Hepatic stellate cell (primary cell): ENCODE results near the gene MAS1.
"Not testable (repeated sequence)": the region's sequence is repeated elsewhere in the genome, so short reads cannot be mapped to it uniquely, and the experiment has no call there.

ENCODE experiments used
- DNase-seq: peaks from one replicate; pipeline ENCODE4 v3.0.0; 2011; ENCODE audit warnings: low spot score

Gene MAS1

DNA sequence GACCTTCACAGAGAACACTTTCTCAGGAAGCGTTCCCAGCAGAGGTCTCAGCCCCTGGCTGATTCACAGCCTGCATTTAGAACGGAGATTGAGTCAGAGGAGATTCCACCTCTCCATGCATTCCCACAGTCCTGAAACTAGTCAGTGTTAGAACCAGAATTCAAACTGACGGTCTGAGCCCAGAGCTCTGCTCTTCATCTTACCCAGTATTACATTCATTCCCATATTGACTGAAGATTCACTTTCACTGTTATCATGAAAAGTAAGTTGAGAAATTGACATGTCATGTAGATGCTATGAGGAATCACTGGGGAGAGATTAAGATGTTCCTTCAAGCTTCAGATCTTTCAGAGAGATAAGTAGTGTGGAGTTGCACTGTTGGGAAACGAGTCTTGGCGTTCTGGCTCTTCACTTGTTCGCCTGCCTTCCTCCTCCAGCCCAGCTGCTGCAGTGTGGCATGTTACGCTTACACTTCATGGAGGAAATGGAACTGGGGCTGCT is 28.3 kb downstream of the MAS1 start:
- DNase-seq = peak; percentile 19

DNA sequence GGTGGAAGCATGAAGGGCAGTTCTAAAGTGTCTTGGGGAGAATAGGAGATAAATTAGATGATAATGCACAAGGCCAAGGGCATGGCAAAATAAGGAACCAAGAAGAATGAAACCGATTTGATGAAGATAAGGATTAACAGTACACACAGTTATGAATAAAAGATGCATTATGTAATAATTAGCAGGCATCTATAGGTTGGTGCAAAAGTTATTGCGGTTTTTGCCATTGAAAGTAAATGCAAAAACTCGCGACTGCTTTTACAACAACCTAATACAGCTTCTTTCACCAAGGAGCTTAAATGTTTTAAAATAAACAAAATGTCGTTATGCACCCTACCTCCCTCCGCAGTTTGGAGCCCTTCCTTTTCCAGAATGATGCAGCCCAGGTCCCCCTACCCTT is 29.0 kb downstream of the MAS1 start:
- DNase-seq = no peak

DNA sequence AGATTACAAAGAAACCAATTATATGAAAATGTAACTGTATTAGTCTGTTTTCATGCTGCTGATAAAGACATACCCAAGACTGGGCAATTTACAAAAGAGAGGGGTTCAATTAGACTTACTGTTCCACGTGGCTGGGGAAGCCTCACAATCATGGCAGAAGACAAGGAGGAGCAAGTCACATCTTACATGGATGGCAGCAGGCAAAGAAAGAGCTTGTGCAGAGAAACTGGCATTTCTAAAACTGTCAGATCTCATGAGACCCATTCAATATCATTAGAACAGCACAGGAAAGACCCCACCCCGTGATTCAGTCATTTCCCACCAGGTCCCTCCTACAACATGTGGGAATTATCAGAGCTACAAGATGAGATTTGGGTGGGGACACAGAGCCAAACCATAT is 33.4 kb downstream of the MAS1 start:
- DNase-seq = not testable (repeated sequence)

DNA sequence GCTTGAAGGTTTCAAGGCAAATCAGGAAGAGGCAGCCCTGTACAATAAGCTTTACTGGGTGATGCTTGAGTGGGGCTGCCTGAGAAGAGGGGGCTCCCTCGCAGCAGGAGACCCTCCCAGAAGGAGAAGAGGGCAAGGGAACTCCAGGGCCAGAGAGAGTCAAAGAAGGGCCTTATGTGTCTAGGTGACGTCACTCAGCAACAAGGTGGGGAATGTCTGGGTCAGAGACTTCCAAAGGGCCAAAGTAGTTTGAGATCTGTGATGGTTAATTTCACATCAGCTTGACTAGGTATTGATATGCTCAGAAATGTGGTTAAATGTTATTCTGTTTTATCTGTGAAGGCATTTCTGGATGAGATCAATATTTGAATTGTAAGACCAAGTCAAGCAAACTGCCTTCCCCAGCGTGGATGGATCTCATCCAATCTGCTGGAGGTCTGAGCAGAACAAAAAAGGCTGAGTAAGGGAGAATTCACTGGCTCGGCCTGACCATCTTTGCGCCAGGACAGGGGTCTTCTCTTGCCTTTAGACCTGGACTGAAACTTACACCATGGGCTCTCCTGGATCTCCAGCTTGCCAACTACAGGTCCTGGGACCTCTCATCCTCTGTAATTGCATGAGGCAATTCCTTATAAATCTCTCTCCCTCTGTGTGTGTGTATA is 35.9 kb downstream of the MAS1 start:
- no peak for DNase-seq

DNA sequence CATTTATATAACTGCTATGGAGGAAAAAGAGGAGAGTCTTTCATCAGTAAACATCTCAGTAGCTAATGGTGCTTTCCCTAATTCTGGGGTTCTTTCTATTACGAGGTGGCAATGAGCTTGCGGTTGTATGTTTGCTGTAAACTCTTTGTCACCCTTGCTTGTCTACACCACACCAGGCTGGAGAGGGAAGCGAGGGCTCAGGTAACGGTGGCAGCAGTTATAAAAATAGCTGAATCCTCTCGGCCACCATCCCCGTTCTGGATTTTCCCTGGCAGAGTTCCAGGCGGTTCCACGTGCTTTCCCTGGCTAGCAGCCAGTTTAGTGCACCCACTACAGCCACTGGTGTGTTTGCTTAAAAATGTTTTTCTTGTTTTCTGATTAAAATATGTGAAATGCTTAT is 39.0 kb downstream of the MAS1 start:
- no peak for DNase-seq

DNA sequence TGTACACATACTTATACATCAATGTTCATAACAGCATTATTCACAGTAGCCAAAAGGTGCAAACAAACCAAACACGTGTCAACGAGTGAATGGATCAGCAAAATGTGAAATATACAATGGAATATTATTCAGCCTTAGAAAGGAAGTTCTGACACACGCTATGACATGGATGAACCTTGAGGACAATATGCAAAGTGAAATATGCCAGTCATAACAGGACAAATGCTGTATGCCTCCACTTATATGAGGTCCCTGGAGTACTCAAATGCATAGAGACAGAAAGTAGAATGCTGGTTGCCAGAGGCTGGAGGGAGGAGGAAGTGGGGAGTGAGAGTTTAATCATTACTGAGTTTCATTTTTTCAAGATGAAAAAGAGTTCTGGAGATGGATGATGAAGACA is 40.3 kb downstream of the MAS1 start:
- no peak for DNase-seq

DNA sequence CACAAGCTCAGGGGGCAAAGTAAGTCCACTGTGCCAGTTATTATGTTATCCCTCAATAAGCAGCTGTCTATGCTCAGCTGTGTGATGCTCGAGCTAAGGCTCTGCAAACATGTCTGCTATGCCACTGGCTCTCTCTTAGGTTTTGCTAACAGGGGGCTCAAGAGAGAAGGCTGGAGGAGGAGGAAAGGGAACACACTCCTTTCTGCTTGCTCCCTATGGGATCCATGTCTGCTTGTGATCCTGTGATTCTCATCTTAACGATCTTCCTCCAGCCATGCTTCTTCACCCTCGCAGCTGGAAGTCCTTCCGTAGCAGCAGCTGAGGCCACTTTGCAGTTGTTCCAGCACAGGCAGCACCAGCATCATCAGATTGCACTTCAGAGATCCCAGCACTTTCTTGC is 41.1 kb downstream of the MAS1 start:
- DNase-seq = no peak

DNA sequence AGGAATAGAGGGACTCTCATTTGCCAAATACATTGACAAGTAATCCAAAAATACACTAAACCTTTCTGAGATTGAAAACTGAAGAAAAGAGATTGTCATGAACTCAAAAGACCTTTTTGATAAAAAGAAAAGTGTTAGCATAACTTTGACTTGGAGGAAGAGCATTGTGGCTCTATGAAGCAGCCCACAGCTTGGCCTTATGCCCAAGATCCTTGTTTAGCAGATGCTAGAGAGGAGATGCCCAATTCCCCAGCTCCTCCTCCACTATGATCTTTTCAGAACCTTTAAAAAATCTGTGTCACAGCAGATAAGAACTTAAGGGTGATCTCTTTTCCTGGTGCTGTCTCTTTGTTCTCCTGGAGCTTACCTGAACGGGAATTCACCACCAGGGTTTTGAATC is 42.3 kb downstream of the MAS1 start:
- no peak for DNase-seq

DNA sequence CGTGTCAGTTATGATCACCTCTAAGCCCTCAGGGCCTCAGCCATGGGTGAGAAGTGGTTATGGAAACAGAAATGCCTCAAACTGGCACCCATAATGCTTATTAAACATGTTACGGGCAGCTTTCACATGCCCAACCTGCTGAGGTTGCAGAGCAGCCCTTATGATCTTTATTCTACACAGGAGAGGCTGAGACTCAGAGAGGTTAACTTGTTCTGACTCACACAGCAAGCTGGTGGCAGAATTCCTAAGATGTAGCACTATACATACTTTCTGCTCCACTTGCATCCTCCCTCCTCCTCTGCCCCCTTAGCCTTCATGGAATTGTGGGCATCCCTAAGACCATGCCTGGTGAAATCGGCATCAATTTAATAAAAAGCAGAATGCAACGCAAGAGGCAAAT is 43.4 kb downstream of the MAS1 start:
- no peak for DNase-seq

DNA sequence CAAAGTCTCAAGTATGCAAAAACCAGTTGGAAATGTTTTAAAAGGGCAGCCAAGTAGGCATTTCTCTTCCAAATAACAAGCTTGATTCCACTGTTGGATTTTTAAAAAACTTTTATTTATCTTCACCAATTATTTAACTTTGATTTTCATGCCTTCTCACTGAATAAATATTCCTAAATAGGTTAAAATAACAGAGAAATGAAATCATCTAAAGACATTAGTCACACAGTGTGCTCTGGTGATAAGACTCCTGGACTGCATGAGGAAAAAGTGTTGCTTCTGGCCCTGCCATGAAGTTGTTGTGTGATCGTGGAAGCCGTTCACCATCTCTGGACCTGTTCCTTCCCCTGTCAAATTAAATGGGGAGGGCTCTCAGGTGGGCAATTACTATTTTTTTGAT is 44.3 kb downstream of the MAS1 start:
- DNase-seq = no peak

DNA sequence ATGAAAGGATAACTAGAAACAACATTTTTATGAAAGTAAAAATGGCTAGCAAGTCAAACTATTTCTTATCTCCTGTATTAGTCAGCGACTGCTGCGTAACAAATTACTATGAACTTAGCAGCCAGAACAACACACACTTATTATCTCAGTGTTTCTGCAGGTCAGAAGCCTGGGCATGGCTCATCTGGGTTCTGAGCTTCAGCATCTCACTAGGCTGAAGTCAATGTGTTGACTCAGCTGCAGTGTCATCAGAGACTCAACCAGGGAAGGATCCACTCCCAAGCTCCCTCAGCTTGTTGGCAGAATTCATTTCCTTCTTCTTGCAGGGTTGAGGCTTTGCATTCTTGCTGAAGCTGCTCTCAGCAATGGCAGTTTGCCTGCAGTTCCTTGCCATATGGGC is 44.8 kb downstream of the MAS1 start:
- DNase-seq = no peak

DNA sequence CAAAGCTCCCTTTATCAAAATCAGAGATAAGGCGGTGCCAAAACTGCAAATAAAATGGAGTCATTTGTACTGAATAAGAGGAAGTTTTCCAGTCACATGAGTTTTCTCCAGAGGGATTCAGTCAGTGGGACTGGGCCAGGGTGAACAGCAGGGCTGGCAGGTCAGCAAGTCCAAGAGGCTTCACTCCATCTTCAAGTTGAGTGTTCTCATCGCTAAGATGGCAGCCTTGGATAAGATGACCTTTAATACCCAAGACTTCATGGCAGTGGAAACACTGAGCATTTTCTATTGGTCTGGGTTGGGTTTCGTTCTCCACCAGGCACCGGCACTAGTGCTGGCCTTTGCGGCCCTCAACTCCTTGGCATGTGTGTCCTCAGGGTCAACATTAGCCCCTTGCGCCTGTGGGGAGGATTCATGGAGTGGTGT is 48.8 kb downstream of the MAS1 start:
- DNase-seq = no peak
